Hepatic stellate cell (primary cell): ENCODE measurements around the gene IFITM5.
"Not testable (repeated sequence)": the region's sequence is repeated elsewhere in the genome, so short reads cannot be mapped to it uniquely, and the experiment has no call there.

ENCODE experiments used
- DNase-seq: peaks from one replicate; pipeline ENCODE4 v3.0.0; 2011; ENCODE audit warnings: low spot score

IFITM5 gene

DNA sequence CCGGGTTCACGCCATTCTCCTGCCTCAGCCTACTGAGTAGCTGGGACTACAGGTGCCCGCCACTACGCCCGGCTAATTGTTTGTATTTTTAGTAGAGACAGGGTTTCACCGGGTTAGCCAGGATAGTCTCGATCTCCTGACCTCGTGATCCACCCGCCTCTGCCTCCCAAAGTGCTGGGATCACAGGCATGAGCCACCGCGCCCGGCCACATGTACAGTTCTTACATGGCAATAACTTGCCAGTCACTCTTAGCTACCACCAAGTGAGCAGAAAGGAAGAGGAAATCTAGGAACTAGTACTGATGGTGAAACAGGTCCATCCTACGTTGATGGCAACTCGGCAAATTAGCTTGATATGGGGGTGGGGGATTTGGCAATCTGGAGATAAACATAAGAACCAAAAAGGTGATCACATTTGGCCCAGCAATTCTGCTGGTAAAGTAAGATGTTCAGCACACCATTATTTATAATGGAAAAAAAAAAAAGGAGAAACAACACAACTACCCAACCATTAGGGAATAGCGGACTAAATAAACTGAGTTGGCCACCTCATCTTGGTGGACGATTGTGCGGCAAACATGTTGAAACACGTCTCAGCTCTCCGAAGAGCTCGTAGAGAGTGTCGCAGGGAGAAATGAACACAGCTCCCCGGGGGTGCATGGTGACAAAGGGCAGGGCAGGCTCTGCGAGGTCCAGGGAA is 15.8 kb downstream of the IFITM5 start:
- no peak for DNase-seq

DNA sequence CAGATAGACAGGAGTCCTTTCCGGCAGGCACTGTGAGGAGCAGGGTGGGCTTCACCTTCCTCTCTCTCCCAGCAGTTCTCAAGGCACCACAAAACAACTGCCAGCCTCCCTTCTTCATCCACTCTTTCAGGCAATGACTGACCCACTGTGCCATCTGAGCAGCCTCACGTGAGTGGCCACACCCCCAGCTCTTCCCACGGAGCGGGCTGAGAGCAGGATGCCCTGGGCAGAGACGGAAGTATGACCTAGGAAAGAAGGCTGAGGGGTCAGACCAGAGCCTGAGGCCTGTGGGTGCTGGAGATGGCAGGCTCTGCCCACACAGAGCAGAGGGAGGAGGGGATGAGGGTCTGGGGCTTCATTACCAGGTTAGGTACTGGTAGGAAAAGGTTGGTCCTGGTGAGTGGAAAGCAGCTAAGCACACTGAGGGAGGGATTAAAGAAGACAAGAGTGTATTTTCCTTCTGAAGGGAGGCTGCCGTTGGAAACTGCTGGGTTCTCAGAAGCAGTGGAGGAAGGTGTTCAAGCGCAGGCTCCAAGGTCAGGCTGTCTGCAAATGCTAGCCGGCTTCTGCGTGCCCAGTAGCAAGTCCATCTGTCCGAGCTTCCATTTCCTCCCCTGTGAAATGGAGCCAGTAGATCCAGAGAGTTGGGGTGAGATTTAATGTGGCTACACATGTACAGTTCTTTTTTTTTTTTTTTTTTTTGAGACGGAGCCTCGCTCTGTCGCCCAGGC is 16.5 kb downstream of the IFITM5 start:
- no peak for DNase-seq

DNA sequence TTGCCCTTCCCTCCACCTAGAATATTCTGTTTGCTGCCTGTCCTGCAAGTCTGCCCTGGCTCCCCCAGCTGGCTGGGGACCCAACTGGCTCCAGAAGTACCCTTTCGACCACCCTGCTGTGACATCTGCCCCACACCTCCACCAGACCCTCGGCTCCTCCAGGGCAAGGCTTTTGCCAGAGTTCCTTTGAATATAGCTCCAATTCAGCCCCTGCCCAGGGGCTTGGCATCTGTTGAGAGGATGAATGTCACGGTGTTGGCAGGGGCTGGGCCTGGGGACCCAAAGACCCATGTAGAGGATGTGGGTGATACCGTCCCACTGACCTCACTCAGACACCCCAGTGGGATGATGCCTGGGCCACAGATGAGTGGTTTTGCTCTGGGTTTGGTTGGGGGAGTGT is 17.2 kb downstream of the IFITM5 start:
- DNase-seq: no peak

DNA sequence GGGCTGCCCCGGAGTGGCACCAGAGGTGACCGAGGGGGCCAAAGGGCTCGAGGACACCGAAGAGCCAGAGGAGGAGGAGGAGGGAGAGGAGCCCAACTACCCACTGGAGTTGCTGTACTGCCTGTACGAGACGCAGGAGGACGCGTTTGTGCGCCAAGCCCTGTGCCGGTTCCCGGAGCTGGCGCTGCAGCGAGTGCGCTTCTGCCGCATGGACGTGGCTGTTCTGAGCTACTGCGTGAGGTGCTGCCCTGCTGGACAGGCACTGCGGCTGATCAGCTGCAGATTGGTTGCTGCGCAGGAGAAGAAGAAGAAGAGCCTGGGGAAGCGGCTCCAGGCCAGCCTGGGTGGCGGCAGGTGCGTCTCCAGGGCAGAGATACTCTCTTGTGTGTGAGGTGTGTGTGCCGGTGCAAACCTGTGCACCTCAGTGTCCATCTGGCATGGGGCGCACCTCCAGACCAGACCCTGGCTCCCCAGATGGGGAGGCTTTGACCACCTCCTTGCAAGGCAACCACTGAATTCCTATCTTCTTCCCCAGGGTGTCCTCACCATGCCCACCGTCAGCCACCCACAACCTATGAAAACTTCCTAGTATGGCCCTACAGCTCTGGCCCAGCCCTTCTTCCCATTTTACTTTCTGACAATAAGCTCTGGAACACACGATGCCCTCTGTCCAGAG is 17.7 kb downstream of the IFITM5 start:
- no peak for DNase-seq

DNA sequence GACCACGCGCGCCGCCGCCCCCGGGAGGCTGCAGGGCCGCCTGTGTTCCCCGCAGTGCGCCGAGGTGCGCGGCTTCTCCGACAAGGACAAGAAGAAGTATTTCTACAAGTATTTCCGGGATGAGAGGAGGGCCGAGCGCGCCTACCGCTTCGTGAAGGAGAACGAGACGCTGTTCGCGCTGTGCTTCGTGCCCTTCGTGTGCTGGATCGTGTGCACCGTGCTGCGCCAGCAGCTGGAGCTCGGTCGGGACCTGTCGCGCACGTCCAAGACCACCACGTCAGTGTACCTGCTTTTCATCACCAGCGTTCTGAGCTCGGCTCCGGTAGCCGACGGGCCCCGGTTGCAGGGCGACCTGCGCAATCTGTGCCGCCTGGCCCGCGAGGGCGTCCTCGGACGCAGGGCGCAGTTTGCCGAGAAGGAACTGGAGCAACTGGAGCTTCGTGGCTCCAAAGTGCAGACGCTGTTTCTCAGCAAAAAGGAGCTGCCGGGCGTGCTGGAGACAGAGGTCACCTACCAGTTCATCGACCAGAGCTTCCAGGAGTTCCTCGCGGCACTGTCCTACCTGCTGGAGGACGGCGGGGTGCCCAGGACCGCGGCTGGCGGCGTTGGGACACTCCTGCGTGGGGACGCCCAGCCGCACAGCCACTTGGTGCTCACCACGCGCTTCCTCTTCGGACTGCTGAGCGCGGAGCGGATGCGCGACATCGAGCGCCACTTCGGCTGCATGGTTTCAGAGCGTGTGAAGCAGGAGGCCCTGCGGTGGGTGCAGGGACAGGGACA is 18.4 kb downstream of the IFITM5 start:
- DNase-seq: no peak

DNA sequence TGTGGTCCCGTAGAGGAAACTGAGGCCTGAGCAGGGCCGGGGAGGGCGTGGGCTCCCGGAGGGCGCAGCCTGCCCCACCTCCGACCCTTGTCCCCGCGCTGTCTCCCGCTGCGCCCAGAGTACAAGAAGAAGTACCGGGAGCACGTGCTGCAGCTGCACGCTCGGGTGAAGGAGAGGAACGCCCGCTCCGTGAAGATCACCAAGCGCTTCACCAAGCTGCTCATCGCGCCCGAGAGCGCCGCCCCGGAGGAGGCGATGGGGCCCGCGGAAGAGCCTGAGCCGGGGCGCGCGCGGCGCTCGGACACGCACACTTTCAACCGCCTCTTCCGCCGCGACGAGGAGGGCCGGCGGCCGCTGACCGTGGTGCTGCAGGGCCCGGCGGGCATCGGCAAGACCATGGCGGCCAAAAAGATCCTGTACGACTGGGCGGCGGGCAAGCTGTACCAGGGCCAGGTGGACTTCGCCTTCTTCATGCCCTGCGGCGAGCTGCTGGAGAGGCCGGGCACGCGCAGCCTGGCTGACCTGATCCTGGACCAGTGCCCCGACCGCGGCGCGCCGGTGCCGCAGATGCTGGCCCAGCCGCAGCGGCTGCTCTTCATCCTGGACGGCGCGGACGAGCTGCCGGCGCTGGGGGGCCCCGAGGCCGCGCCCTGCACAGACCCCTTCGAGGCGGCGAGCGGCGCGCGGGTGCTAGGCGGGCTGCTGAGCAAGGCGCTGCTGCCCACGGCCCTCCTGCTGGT is 19.2 kb downstream of the IFITM5 start:
- no peak for DNase-seq

DNA sequence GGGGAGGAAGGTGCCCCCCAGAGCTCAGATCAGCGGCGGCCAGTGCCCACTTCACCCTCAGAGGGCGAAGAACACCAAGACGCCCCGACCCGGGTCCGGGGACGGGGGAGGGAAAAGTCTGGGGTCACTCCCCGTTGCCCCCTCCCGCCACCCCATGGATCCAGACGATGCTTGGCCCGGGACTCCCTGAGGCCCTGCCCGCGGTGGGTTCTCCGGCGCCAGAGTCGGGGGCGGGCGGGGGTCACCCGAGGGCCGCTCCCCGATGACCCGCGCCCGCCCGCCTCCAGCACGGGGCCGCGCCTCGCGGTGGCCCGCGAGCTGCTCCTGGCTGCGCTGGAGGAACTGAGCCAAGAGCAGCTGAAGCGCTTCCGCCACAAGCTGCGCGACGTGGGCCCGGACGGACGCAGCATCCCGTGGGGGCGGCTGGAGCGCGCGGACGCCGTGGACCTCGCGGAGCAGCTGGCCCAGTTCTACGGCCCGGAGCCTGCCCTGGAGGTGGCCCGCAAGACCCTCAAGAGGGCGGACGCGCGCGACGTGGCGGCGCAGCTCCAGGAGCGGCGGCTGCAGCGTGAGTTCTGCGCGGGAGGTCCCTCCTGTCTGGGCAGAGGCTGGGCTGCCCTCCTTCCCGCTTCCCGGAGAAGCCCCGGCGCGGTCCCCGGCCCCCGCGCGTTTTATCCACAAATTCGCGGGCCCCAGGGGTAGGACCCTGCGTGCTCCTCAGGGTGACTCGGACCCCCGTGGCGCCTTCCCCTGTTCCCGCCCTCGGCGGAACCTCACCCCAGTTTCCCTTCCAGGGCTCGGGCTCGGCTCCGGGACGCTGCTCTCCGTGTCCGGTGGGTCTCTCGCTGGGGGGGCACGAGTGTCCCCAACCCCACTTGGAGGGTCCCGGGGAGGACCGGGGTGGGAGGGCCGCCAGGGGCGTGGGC is 20.0 kb downstream of the IFITM5 start:
- no peak for DNase-seq

DNA sequence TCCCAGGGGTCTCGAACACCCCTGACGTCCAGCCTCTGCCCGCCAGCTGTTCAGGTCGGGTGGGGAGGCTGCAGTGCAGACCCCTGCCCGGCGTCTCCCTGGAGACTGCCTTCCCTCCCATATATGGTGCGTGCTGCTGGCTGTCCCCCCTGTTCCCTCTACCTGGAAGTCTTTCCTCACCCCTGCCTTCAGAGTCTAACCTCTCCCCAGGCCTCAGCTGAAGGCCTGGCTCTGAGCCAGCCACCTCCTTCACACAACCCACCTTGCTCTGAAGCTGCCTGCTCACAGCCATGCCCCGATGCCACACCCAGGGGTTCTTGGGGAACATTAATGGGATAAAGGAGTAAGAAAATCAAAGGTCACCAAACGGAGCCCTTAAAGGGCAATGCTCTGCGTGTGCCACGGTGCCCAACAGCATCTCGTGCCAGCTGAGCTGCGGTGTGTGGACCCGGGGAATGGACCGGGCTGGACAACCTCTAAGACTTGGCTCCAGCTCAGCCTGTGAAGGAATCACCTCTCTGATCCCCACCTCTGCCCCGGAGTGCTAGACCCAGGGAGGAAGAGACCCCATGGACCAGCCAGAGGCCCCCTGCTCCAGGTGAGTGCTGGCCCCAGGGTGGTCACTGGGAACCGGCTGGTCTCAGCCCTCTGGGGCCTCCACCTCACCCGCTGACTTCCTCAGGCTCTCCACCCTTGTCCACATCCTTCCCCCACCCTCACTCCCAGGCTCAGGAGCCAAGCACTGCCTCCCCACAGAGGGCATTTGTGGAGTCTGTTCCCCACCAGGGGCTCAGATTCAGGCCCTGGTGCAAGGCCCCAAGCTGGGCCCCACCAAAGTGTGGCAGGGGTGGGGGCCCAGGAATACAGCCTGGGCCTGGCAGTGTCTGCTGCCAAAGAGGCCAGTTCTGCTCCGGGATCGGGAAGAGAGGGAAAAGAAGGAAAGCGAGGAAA is 21.1 kb downstream of the IFITM5 start, which contains the start of gene NLRP6:
NLRP6 (plus strand) TSS at position 407 of the 951 bp plus-strand sequence; CDS start at position 570, 163 bp downstream.
- DNase-seq: no peak

DNA sequence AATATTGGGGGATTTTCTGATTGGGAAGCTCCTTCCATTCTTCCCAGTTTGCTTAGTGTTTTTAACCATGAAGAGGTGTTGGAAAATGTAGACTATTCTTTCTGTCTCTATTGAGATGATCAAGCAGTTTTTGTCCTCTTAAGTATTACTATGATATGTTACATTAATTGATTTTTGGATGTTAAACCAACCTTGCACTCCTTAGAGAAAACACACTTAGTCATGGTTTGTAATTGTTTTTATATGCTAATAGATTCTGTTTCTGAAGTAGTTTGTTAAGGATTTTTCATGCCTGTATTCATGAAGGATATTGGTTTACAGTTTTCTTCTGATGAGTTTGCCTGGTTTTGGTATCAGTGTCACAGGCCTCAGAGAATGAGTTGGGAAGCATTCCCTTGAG is 23.1 kb downstream of the IFITM5 start:
- DNase-seq: no peak

DNA sequence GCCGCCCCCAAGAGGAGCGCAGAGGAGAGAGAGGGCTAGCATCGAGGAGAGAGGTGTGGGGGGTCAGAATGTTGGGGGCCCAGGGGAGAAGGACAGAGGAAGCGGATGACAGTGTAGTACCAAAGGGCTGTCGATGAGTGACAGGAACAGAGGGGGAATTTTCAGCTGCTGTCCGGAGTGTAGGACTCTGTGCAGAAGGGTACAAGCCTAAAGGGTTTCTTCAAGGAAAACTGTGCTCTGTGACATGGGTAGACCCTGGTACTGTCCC is 26.5 kb downstream of the IFITM5 start:
- no peak for DNase-seq

DNA sequence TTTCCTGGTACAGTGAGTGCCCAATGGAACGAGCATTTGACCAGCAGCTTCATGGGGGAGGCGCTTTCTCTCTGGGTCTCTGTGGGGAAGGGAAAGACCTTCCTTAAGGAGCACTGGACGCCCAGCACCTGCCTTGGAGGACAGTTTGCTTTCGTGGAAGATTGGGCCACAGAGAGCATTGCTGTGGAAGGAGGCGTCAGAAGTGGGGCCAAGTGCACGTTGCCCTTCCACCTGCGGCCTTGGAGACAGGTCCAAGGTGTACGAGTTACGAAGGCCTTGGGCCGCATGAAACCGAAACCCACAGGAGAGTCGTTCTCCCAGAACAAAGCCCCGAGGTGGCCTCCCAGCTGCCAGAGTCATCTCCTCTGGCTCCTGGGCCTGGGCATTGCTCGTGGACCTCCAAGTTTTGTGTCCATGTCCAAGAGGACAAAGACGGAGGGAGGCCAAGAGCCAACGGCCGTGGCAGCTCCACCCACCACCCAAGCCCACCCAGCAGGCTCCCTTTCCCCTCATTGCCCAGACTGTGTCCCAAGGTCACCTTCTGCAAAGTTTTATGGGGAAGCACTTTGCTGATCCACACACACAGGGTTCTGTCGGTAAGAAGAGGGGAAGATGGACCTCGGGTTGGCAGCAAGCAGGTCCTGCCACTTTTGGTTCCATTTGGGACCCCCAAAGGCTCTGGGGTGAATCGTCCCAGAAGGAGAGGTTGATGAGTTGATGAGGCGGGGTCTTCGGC is 27.0 kb downstream of the IFITM5 start:
- DNase-seq: no peak

DNA sequence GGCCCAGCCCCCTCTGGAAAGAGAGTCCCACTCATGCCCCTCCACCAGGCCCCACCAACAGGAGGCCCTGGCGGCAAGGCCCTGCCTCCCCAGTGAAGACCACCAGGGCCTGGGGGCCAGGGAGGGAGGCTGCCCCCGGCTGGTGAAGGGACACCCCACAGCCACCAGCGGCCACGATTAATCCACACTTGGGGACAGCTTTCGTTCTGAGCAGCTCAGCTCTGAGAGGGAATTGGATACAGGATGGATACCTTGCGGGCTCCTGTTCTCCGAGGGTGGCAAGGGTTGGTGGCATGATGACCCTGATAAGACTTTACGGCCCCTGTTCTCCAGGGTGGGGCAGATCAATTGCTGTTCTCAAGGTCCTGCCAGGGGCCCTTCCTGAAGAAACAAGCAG is 28.0 kb downstream of the IFITM5 start:
- no peak for DNase-seq

DNA sequence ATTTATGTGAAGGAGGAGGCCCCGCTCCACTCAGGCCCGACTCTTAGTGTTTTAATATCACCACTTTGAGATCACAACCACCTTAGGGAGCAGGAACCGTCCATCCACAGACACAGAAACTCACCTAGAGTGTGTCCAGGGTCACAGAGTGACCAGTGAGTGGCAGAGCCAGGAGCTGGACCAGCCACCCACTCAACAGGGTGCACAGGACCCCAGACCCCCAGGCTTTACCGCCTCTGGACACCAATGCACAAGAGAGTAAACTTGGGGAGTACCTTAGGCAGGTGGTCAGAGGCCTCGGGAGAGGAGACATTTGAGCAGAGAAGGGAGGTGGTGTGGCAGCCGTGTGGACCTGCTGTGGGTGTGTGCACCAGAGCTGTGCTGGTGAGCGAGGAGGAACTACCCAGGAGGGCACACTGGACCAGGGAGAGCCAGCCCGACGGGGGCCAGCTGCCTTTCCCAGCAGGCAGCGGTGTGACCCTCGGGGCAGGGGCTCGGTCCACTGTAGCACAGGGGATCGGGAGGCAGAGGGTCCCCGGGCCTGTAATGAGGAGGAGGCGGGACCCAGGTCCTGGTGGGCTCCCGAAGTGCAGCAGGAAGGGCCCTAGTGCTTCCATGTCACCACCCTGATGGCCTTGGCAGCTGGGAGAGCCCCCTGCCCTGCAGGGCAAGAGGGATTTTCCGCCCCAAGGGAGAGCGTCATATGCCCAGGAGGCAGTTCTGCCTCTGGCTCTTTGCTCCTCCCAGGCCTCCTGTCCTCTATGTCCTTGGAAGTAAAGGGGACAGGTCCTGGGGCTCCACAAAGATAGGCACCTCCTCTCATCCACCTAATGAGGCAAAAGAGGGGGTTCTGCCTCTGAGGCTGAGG is 28.6 kb downstream of the IFITM5 start:
- DNase-seq: no peak

DNA sequence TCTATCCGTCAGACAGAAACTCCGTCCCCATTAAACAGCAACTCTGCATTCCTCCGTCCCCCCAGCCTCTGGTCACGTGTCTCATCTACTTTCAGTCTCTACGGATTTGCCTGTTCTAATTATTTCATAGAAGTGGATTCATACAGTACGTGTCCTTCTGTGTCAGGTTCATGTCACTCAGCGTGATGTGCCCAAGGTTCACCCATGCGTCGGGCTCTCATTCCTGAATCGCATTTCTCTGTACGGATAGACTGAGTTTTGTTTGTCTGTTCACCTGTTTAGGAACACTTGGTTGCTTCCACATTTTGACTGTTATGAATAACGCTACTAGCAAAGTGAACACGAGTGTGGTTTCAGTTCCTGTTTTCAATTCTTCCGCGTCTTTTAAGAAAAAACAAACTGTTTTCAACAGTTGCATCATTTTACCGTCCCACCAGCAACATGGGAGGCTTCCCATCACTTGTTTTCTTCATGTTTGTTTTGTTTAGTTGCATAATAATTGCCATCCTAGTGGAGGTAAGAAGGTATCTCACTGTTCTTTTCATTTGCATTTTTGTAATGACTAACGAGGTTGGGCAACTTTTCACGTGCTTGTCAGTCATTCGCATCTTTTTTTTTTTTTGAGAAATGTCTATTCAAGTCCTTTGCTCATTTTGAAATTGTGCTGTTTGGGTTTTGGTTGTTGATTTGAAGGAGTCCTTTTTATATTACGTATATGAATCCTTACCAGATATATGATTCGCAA is 30.0 kb downstream of the IFITM5 start:
- DNase-seq: no peak

DNA sequence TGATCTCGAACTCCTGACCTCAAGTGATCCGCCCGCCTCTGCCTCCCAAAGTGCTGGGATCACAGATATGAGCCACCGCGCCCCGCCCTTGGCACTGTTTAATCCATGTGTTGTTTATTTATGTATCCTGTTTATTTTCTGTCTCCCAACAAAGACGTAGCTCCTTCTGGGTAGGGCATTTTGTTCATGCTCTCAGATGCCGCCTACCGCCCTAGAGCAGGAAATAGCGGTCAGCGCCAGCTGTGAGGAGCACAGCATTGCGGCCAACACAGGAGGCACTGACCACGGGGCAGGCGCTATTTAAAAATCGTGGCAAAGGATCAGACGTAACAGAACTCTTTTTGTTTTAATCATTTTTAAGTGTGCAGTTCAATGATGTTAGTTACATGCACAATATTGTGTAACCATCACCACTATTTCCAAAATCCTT is 30.6 kb downstream of the IFITM5 start:
- not testable (repeated sequence) for DNase-seq

DNA sequence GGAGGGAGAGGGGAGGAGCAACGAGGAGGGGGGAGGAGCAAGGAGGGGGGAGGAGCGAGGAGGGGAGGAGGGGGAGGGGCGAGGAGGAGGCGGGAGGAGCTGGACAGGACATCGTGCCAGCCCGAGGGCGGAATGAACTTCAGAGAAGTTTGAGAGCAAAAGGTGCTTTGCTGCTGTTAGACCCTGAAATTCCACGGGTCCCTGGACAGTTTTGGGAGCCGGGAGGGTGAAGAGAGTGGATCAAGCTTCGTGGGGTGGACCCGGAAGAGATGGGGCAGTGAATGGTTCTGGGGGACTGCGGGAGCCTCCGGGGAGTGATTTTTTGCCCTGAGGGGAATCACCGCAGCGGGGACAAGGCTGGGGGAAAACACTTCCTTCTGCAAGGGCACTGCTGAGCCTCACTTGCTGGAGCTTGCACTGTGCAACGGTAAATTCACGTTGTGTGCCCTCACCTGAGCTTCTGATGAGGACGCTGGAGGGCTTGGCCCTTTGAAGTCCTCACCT is 31.8 kb downstream of the IFITM5 start:
- no peak for DNase-seq
